Measurements from ENCODE around the gene NFE2L2.
A peak's percentile ranks its signal among the peaks of the same experiment; 100 is the strongest.
"Not testable (repeated sequence)": the region's sequence is repeated elsewhere in the genome, so short reads cannot be mapped to it uniquely, and the experiment has no call there.

The NFE2L2 gene

DNA sequence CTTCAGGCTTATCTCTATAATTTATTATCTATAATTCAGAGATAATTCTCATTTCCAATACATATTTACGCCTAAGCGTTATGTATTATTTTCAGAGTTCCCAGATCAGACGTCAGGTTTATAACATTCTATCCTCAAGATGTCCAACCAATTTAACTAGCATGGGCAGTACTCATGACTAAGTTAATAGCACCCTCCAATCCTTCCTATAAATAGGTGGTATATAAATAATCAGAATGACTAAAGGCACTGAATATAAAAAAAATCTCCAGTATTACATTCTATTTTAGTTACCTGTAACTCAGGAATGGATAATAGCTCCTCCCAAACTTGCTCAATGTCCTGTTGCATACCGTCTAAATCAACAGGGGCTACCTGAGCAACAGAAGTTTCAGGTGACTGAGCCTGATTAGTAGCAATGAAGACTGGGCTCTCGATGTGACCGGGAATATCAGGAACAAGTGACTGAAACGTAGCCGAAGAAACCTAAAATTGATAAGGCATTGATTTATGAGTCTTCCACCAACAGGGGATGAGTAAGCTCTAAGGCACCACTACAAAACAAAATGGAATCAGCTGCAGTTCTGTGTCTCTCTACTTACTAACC, 32.3 kb downstream of the NFE2L2 start:
- no peak for DNase-seq

DNA sequence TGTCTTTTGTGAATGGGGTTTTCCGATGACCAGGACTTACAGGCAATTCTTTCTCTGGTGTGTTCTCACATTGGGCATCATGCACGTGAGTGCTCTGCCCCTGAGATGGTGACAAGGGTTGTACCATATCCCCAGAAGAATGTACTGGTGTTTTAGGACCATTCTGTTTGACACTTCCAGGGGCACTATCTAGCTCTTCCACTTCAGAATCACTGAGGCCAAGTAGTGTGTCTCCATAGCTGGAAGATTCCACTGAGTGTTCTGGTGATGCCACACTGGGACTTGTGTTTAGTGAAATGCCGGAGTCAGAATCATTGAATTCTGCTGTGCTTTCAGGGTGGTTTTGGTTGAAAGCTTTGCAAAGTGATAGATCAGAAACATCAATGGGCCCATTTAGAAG, 33.3 kb downstream of the NFE2L2 start:
- no peak for DNase-seq

DNA sequence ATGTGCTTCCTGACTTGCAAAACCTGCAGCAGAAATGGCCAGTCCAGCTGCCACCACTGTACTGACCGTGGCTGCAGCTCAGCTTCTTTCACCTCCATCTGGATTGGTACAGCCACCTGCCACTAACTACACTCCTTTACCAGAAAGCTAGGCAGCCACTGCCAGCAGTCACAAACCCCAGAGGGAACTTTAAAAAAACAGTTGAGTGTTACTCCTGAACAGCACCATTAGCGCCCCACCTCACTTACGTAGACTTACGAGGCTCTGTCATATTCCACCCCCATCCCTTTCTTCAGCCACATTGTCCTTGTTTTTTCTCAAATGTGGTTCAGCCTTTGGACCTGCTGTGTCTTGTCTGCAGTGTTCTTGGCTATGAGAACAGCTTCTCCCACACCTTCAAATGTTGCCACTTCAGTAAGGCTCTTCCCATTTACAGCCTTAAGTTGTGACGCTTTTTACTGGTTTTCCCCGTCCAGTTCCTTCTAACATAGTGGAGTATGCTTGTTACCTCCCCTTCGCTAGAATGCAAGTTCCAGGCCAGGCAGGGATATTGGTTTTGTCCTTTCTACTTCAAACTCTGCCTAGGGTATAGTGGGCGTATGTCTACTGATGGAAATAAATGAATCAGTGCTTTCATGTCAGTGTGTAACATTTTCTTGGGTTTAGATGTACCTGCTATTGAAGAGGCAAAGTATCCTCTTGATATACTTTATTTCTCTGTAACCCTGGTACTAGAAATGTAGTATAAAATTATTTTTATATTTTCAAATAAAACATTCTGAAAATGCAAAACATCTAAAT, 34.9 kb downstream of the NFE2L2 start:
- DNase-seq: no peak

DNA sequence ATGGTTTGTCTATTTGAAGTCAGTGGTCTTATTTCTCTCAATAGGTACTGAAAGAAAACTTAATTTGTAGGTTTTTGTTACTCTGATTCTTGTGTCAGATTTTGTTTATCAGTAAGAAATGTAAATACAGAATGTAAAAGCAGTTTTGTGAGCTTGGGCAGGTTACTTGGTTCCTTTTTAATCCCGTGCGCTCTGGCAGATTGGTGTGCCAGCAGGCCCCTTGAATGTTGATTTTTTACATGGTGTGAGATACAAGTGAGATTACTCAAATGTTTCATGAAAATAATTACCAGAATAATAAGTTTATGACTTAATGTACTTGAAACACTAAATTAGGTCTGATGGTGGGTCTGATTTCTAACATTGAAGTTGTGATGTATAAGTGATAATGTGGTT, 38.6 kb downstream of the NFE2L2 start:
- no peak for DNase-seq

DNA sequence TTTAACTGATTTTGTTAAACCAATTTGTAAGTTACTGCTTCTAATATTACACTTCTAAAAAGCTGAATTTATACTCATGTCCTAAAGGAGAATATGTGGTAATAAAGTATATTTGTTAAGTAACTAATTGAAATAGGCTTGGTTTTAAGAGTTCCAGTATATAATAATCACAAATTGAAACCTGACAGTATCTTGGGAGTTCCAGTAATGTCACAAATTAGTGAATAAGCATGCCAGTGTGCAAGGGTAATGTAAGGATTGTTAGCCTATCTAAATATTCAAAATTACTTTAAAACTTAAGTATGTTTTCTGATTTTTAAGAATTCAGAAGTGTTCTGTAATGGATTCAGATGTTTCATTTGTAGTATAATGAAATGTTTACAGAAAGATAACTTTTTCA, 41.1 kb downstream of the NFE2L2 start:
- DNase-seq: not testable (repeated sequence)

DNA sequence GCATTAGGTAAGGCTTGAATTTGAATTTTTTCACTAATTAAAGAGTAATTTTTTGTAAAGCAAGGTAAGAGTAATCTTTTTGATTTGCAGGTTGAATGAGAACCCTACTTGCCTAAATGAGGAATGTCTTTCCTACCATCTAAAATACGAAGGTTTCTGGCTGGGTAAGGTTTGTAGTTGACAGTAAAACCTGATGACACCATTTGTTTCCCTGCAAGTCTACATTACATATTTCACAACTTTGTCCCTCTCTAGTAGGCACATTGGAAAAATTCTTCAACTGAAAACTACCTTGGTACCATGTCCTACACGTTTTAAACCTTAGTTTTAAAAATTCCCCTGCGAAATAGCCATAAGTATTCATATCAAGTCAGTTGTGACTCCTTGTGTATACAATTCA, 42.6 kb downstream of the NFE2L2 start:
- no peak for DNase-seq

DNA sequence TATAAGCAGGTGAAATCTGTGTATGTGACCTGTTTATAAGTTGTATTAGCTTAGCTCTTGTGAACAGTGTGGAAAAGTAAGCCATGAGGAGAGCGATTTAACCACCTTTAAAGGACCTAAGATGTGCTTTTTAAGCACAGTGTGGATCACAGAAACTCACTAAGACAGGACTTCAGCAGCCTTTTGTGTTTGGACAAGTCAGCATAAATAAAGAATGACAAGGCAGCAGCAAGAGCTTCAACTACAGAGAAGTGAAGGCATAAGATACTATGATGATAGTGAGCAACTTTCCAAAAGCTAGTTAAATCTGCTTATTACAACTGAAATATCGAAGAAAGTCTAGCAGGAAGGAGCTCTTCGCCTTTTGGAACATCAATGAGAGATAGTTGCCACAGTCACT, 43.0 kb downstream of the NFE2L2 start:
- no peak for DNase-seq

DNA sequence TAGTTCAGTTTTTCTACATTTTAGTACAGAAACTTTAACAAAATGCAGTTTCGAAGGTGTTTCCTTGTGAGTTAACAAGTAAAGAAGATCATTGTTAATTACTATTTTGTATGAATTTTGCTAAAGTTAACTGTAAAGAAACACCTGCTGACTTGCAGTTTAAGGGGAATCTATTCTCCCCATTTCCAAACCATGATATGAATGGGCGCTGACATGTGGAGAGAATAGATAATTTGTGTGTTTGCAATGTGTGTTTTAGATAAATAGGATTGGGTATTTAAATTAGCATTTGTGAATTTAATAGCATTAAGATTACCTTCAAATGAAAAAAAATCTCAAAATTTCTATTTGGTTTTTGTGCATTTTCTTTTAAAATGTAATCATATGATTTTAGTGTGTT, 44.7 kb downstream of the NFE2L2 start:
- DNase-seq: not testable (repeated sequence)

DNA sequence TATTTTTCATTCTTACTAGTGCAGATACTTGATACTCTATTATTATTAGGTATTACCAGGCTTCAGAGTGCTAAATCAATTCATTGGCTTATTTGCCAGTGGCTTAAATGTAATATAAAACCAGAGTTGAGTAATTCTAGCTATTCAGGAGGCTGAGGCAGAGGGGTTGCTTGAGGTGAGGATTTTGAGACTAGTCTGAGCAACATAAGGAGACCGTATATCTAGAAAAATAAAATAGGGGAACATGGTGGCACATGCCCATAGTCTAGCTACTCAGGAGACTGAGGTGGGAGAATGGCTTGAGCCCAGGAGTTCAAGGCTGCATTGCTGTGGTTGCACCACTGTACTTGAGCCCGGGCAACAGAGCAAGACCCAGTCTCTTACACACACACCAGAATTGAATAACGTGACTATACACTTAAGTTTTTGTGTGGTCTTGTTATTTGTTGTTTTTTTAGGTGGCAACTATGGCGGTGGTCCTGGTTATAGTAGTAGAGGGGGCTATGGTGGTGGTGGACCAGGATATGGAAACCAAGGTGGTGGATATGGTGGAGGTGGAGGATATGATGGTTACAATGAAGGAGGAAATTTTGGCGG, 47.2 kb downstream of the NFE2L2 start:
- DNase-seq: no peak

DNA sequence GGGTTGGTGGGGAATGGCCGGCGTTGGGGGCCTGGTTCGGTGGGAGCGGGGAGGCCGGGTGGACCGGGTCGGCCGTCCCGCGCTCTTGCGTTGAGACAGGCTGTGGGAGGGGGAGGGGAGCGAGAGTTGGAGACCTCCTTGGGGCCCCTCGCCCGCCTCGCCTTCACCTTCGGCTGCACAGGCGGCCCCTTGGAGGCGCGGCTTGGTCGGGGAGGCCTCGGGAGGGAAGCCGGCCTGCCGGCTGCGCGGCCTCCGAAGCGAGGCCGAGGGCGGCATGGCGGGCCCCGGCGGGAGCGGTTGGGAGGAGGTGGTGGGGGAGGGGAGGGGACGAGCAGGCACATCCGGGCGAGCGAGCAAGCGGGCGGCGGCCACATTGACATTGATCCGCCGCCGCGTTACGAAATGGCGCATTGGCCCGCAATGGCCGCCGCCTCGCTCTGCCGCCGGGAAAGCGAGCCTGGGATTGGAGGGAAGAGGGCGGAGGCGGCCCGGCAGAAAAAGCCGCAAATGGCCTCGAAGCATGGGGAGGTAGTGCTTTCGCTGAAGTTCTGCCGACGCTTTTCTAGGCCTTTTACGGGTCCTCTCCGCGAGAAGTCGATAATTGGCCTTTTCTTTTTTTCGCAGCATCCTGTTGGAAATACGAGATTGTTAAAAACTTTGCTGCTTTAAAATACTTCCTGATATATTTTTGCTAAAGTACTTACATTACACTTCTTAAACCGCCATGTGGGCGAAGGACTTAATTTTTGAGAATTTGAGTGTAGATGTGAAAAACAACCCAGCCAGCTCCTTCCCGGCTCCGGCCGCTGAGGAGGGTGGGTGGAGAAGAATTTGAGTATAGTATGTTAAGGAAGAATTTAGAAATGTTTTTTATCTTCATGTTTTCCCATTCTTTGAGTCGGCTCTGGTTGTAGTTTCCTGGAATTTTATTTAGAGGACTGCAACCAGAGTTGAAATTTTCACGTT, 51.4 kb downstream of the NFE2L2 start:
- DNase-seq: peak; percentile 92 to 93

DNA sequence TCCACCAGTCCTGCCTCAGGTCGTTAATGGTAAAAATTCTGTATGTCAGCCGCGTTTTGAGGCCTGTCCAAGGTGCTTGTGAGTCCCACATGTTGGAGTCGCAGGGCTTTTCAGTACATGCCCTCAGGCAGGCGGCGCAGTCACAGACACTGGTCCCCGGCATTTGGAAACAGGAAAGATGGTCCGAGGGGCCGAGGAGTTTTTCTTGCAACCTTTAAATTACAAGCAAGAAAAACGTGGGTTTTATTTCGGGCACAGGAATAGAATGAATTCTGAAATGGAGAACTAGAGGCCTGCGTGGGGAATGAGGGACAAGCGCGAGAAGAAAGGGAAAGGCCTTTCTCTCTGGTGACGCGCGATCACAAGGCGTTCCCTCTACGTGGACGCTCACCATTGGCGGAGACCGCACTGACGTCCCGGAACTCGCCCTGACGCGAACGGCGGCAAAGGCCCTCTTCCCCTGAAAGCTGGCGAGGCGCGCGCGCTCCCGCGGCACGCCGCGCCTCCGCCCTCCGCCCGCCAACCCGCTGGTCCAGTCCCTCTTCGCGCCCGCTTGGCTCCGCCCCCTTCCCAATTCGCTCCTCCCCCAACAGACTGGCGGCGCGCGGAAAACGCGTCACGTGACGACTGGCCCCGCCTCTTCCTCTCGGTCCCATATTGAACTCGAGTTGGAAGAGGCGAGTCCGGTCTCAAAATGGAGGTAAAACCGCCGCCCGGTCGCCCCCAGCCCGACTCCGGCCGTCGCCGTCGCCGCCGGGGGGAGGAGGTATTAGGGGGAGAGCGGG, 52.2 kb downstream of the NFE2L2 start, which contains the start of gene HNRNPA3:
Gene HNRNPA3 (plus strand): TSS at position 689 of the 785 bp plus-strand sequence. CDS start 6 bp downstream, at position 695.
- DNase-seq: peak; percentile 99

DNA sequence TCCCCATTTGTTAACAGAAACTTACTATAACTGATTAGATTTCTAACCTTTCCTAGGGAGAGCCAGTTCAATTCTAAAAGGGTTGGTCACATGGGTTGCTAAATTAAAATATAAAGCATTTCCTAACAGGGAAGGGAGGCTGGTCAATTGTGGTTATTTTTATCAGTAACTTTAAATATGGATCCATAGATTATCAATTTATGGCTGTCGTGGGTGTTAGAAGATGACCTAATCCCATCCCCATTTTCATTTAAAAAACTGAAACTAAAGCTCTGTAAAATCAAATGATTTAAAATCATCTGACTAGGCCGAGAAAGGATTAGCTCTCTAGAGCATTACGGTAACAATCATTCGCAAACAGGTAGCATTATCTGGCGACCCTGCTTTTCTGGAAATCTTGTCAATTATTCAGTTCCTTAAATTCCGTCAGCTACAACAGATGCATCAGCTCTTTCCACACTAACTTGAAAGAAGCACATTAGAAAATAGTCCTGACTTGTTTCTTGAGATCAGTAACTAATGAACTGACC, 52.9 kb downstream of the NFE2L2 start:
- no peak for DNase-seq

DNA sequence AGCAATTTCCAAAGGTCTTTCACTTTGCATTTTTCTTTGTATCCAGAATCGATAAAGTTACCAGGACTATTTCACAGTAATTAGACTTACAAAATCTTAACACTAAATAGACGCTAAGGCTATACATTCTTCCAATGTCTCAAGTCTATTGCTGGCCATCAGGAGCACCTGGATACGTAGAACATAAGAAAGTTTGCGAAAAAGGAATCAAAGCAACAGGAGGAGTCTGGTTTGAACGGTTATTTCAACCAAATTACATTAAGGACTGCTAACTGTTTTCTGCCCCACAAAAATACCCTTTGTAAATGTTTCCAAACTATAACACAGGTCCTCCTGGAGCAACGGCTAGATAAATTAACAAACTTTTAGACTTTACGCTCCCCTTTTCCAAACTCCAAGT, 53.4 kb downstream of the NFE2L2 start:
- DNase-seq: no peak

DNA sequence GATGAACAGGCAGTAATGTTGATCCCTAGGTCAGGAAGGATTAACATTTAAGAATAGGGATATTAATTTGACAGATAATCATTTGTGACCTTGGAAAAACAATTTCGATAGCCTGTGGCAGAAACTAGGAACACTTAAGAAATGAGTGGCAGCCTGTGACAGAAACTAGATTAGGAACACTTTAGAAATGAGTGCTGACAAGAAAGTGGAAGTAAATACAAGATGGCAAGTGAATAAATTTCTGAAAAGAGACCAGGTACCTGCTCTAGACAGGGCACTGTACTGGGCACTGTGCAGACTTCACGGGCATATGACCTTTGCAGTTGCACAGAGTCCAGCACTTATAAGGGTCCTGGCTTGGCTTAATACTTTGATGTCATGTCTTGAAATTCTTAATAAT, 57.4 kb downstream of the NFE2L2 start:
- DNase-seq: no peak

DNA sequence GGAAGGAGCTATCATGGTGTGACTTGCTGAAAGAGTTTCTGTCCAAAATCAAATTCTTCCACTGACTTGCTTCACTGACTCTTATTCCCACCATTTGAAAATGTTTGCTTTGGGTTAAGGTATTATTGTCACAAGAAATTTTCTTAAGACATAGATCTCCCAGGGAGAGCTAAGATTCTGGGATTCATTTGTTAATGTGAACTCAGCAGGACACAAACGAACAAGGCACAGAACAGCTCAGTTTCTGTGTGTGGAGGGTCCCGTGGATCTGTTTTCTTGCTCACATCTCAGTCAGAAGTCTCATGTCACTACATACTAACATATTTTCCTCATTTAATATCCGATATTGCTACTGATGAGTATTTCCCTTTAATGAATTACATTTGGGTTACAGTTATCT, 60.1 kb downstream of the NFE2L2 start:
- DNase-seq: no peak

DNA sequence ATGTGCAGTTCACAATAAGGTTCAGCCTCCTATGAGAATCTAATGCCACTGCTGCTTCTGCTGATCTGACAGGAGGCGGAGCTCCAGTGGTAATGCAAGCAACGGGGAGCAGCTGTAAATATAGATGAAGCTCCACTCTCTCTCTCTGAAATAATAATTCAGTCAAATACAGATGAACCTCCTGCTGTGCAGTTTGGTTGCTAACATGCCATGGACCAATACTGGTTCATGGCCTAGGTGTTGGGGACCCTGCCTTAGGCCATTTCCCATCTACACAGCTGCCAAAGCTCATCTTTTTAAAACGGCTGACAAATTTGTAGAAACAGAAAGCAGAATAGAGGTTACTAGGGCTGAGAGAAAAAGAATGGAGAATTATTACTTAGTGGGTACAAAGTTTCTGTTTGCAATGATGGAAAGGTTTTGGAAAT, 62.6 kb downstream of the NFE2L2 start:
- DNase-seq: no peak

DNA sequence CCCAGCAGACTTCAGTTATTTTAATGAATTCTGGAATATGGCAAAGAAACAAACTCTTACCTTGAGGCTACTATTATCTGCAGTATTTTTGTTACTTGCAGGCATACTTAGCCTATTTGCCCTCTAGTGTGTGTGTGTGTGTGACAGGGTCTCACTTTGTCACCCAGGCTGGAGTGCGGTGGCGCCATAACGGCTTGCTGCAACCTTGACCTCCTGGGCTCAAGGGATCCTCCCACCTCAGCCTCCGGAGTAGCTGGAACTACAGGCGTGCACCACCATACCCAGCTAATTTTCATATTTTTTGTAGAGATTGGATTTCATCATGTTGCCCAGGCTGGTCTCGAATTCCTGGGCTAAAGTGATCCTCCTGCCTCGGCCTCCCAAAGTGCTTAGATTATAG, 64.1 kb downstream of the NFE2L2 start:
- DNase-seq: not testable (repeated sequence)

DNA sequence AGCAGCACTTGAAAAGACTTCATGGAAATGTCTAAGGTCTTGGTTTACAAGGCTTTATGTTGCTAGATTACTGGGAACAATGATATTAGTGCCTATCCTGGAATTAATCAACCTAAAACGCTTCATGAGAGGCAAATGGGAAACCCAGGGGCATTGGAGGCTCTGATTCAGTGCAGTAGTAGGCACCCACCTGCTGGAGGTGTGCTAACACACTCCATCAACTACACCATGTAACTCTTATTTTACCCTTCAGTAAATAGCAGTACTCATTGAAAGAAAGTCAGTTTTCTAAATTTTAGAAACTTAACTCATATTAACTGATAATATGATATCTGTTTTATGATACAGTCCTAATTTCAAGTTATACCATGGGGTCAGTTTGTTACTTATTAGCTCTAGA, 69.3 kb downstream of the NFE2L2 start:
- no peak for DNase-seq

DNA sequence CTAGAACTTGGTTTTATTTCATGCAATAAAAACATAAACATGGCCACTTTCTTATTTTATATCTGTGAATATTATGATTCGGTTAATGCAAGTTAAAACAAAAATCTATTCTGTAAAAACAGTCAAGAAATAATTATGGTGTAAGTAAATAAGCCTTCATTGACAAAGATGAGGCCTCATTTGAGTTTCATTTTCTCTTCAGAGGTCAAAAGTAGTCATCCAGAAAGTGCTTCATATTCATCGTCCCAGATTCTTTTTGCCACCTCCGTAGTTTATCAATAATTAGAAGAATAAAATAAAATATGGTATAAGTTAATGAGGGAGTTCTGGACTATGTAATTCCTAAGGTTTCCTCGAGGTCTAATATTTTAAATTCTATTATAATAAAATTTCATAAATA, 71.3 kb downstream of the NFE2L2 start:
- no peak for DNase-seq

DNA sequence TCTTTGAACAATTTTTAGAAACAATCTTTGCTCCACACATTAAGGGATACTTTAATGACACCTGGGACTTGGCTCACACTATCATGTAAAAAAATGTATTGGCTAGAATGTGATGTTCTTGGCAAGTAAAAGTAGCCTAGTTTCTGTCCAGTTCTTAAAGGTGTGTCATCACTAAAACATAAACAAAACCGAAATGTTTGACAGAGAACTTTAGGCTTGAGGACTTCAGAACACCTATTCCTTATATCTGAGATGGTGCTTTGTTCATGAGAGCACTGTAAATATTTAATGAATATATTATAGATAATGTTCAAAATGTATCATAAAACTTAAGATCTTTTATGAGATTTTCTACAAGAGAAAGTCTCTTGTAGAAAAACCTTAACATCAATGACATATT, 71.7 kb downstream of the NFE2L2 start:
- no peak for DNase-seq

DNA sequence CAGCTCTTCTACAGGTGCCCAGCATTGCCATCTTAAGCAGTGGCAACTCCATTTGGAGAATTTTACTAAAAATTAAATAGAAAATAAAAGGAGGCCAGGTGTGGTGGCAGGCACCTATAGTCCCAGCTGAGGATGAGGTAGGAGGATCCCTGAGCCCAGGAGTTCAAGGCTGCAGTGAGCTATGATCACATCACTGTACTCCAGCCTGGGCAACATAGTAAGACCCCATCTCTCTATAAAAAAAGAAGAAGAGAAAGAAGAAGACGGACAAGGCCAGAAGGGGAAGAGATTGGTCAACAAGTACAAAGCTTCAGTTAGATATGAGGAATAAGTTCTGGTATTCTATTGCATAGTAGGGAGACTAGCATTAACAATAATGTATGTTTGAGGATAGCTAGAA, 73.6 kb downstream of the NFE2L2 start:
- no peak for DNase-seq

All from stimulated activated CD4-positive, alpha-beta T cell treated with anti-CD3 and anti-CD28 coated beads, Interleukin-2, amount 100 ng/mL, for 48 hours (primary cell).